GM10266 (cell line): Measurements from ENCODE around the gene ATP1A1.

ENCODE experiments used
- DNase-seq: peaks from one replicate; pipeline ENCODE4 v3.0.0; 2012; ENCODE audit errors: extremely low spot score
- CTCF ChIP-seq: IDR thresholded peaks from 2 replicates; pipeline ENCODE4 v1.5.1; 2012; ENCODE audit warnings: mild to moderate bottlenecking, low read depth; ENCODE audit not compliant: control insufficient read depth, insufficient read depth; ENCODE audit errors: missing control alignments

ATP1A1 gene

GRCh38 chr1:116329524-116330341 lies 43.3 kb upstream of the ATP1A1 start:
- TF ChIP-seq CTCF = no peak
- DNase-seq = no peak

DNA sequence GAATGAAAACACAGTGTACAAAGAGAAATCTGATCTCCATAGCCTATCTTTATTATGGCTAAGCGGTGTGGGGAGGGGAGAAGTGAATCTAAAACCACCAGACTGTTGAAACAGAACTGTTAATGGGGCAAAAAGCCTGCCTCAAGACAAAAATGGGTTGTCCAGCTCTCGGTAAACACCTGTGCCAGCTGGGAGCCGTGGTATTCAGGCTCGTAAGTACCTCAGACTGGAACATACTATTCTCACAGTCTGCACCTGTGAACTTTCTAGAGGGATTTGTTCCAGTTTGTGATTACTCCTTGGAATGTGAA lies 42.7 kb upstream of the ATP1A1 start:
- no peak for TF ChIP-seq CTCF
- DNase-seq = no peak

DNA sequence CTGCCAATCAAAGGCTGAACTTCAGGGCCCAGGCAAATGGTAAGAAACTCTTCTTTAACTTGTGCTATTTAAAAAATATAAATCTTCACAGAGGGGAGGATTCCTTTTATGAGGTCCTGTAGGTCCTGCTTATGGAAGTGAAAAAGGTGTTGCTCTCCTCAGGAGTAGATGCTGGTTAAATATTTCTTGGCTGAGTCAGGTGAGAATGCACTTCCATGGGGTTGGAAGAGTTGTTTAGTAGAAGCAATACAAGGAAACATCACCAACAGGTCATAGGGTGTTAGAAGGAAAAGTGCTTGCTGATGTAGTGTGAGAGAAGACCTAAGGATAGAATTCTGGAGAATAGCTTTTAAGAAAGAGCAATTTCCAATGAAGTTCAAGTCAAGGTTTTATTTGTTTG lies 42.2 kb upstream of the ATP1A1 start:
- no peak for DNase-seq
- no peak for TF ChIP-seq CTCF

DNA sequence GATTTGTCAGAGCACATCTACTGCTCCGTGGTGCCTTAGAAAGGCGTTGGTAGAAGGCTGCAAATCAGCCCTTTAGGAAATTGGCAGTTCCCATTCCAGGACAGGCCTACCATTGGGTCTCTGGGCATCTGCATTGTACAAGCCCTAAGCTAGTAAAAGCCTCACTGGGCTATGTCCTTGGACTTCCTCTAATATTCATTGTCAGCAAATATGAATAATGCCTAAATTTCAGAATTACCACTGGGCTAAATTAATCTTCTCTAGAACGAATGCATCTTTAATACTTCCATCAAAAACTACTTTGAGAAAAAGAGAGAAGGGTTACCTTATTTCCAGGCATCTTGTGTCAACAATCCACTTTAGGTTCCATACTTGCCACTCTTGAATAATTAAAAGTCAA lies 41.5 kb upstream of the ATP1A1 start:
- DNase-seq = no peak
- TF ChIP-seq CTCF = no peak

DNA sequence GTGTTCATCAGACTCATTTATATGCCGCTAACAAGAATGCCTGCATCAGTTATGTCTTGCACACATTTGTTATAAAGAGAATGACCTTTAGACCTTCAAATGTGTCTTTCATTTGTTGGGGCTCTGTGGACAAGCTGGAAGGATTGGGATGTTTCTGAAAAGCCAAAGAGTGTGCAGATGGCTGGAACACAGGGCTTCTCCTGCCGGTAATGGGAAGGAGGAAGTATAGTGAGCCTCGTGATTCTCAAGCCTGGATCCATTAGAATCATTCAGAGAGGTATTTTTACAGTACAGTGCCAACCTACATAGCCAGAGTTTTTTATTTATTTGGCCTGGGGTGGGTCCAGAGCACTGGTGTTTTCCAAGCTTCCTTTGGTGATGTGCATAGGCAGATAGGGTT lies 40.6 kb upstream of the ATP1A1 start:
- no peak for DNase-seq
- no peak for TF ChIP-seq CTCF

DNA sequence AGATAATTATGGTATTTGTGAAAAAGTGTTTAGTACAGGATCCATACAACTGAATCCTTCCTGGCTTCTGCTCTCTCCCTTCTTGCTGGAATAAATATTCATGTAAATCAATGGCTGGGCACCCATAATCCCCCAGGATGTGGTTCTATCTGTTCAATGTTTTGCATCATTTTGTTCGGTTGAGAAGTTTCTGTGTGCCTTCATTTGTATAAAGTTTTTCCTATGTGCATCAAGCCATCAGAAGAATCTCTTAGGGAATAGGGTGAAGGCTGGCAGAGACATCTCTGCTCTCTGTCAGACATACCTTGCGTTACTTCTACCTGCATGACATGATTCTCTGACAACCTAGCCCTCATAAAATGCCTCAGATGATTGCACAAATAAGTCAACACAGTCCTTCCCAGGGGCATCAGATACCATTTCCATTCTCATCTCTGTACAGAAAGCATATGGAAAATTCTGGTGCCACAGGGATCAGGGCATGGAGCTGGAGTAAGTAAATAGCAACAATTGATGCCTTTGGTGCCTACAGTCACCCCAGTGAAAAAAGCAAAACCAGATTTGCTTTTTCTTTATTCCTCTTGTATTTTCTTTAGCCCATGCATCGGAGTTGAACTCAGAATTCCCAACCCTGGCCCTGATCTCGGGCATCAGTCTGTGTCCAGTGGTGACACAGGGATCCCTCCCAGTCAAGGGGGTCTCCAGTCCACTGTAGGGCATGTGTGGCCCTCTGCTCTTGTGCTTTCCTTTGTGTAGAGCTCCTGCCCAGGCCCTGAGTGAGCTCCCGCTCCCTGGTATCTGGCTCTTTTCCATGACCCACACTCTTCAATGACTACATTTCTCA lies 39.7 kb upstream of the ATP1A1 start:
- no peak for TF ChIP-seq CTCF
- DNase-seq = no peak

GRCh38 chr1:116334015-116334547 lies 39.0 kb upstream of the ATP1A1 start:
- no peak for DNase-seq
- TF ChIP-seq CTCF = no peak
